Activated T-cell treated with anti-CD3 and anti-CD28 coated beads for 48 hours (primary cell): Measurements from ENCODE around the gene SPATC1L.
"Not testable (repeated sequence)": the region's sequence is repeated elsewhere in the genome, so short reads cannot be mapped to it uniquely, and the experiment has no call there.

Experiments used
- DNase-seq: peaks from one replicate; pipeline ENCODE4 v3.0.0-alpha.2; 2020; ENCODE audit warnings: low read depth

Gene SPATC1L

DNA sequence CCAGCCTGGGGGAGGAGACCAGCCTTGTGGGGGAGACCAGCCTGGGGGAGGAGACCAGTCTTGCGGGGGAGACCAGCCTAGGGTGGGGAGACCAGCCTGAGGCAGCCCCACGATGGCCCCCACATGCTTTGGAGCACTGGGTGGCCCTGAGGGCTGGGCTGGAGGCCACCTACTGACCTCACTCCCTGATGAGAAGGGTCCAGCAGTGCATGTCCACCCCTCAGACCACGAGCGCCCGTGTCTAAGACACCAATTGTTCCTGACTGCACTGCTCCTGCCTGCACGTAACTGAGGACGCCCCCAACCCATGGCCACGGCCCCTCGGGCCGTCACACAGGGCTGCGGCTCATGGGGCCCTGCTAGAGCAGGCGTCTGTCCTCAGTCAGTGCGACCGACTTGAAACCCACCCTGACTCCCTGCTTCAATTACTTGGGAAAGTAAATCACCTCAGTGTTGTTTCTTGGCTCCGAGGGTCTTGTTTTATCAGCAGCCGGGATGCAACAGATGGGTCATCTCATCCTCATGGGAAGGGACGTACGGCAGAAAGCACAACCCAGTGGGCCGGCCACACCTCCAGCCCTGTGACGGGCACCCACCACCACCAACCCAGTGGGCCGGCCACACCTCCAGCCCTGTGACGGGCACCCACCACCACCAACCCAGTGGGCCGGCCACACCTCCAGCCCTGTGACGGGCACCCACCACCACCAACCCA lies at the start of gene SPATC1L:
TSS of gene SPATC1L (minus strand) at position 550 of the 715 bp plus-strand sequence. CDS start 1,643 bp downstream, outside the sequence.
- peak; percentile 46 for DNase-seq

GRCh38 chr21:46229923-46230260 lies 45.6 kb upstream of the SPATC1L start:
- DNase-seq, result no peak

DNA sequence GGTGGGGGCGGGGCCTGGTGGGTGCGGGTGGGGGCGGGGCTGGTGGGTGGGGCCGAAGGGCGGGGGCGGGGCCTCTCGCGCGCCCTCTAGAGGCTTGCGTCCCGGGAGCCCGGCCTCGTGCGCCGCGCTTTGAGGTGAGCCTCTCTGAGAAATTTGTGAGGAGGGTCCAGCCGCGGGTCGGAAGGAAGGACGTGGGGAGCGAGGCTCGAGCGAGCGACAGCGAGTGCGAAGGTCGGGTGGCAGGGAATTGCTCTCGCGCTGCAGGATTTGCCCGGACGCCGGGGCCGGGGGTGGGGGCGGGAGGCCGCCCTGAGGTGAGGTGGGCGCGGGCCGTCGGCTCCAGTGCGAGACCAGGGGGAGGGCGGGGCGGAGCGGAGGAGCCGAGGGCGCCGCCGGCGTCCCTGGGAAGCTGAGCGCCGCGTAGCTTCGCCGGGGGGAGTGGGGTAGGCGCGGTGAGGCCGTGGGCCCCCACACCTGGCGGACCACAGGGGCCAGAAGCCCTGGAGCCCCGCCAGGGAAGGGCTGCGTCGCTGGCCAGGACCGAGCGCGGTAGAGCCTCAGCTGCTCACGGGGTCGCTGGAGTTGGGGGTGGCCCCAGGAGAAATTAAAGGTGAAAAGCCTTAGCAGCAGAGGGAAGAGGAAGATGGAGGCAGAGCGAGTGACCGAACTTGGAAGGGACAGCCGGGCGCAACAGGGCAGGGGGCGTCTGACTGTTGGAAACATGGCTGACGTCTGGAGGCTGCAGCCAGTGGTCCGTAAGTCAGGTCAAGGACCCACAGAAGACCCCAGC lies 45.1 kb upstream of the SPATC1L start:
- no peak for DNase-seq

DNA sequence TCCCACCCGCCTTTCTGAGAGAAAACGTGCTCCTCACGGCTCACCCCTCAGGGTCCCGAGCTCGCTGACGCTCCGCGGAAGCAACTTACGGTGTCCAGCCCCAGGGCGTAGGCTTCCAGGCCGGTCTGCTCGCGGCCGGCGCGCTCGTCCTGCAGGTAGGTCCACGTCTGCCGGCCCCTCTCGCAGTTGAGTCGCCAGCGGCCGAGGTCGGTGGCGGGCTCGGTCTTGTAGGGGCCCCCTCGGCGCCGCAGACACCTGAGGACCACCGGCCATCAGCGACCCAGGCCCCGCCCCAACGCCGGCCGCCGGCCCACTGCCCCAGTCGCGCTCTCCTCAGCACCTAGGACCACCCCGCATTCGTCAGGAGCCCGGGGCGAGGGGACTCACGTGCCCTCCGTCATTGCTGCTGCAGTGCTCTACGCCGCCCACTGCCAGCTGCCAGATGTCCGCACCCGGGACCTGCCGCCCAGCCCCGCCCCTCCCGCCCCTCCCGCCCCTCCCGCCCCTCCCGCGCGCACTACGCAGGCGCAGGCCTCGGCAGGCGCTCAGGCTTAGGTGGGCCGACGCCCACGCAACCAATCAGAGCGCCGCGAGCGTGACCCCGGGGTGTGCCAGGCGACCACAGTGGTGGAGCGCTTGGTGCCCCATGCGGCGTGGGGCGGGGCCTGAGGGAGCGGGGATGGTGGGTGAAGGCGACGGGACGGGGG lies 44.2 kb upstream of the SPATC1L start, which contains the start of gene LSS:
TSS of gene LSS (minus strand) at position 430 of the 707 bp plus-strand sequence. CDS start at position 401, 29 bp downstream.
- DNase-seq, result peak; percentile 95

DNA sequence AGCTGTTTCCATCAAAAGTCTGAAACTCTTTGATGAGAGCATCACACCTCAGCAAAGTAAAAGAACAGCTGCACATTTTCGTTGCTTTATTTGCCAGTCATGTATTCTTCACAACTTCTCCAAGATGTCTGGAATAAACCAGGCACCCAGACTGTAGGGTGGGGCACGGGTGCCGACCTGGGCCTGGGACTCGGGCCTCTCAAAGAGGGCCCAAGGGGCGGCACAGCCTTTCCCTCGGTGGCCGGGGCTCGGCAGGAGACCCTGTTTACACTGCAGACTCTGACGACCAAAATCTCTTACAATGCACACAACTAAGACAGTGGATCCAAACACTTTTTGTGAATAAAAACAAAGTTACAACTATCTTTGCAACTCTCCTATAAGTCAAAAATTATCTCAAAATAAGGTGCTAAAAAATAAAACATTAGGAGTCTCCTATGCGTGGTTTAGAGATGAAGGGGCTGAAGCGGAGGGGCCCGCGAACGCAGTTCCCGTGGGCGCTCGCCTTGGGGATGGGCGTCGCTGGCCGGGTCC lies 43.6 kb upstream of the SPATC1L start:
- DNase-seq, result no peak

DNA sequence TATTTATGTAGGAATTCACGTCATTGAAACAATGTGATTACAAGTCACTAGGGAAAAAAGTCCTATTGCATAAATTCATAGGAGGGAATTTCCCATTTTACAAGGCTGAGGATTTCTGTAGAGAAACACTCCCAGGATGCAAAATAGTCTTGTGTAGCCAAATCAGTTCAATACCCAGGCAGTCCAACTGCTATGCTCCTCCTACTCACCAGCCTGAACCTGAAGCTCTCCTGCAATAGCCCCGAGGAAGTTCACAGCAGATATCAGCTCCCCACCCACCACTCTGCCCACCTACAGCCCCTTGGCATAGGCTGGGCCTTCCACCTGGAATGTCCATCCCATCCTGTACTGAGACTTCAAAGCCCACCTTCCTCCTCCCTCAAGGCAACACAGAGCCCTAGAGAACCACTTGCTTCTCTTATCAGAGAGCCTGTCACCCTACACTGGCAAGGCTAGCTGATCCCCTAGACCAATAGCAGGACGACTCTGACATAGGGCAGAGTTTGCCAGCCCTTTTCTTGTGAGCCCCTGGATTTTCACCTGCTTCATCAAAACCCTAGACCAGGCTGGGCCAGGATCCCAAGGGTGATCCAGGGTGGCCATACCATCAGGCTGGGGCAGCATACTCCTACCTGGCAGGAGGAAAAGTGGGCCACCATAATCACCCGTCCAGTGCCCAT lies 42.8 kb upstream of the SPATC1L start:
- DNase-seq, result no peak

DNA sequence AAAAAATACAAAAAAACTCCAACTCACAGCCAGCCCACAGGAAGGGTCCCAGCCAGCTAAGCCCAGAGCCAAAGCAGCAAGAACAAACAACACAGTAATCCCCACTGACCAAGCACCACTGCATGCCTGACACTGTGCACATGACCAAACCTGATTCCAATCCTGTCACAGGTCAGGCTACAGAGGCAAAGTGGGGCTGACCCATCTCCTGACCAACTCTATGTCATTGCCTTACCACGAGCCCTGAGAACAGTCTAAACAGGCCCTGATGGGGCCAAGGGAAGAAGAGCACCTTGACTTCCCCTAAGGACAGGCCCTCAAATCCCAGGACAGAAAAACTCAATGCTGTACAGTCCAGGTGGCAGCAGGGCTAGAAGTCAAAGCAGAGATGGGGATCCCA lies 41.9 kb upstream of the SPATC1L start:
- DNase-seq, result no peak

- not testable (repeated sequence) for DNase-seq
These were observed 39.4 kb upstream of the SPATC1L start for GRCh38 chr21:46223661-46224060.

DNA sequence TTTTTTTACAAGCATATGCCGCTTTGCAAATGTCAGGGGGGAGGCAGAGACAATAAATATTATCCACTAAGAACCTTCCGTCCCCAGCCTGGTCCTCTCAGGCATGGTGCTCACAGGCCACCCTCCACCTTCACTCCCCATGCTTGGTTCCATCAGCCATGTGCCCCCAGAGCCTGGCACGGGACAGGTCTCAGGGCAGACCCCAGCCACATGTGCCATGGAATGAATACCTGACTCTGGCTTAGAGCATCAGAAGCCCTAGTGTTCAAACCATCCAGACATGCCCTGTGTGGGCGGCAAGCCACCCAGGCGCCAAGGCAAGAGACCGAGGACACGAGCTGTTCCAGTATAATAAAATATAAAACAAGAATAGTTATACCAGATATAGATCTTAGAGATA lies 39.0 kb upstream of the SPATC1L start:
- DNase-seq, result no peak

DNA sequence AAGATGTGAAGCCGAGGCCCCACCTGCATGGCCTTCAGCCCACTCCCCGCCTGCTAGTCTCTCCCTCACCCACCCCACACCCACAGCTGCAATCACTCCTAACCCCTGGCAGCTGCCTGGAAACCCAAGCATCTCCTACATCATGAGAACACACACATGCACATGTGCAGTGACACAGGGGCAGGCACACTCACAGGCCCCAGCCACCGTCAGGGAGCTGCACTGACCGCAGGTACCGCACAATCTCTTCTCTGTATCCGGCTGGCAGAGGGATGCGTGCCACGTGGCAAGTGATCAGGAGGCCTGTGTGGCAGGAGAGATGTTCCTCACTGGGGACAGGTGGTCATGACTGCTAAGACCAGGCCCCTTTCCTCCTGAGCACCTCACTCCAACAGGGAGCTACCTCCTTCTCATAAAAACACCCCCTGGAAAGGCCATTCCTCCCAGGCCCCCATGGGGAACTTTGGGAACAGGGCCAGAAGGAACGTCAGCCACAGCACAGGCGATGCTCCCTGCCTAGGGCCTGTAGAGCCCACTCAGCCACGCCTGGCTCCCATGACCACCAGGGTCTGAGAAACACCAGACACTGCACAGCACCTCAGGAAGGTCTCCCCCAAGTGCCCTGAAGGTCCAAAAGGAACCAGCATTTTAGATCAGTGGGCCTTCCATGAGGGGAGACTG lies 38.3 kb upstream of the SPATC1L start:
- no peak for DNase-seq

GRCh38 chr21:46221664-46222435 lies 37.6 kb upstream of the SPATC1L start:
- no peak for DNase-seq

GRCh38 chr21:46220847-46221246 lies 36.6 kb upstream of the SPATC1L start:
- DNase-seq, result no peak

DNA sequence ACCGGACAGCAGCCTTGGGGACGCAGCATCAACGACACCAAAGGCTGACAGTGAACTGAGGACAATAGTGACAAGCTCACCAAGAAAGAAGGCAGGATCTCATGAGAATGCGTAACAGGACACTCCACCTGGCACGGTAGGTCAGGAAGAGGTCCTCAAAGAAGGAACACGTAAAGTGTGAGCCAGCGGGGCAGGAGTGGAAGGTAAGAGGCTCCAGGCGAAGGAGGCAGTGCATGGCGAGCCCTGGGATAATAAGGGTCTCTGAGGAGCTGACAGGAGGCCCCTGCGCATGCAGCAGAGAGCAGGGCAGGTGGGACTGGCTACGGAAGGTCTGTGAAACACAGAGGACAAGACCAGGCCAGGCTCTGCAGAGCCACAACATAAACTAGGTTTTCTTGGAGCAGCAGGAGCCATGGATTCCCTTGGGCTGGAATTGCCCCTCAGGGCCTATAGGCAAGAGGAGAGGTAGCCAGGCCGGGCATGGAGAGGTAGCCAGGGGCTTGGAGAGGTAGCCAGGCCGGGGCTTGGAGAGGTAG lies 36.1 kb upstream of the SPATC1L start:
- no peak for DNase-seq

DNA sequence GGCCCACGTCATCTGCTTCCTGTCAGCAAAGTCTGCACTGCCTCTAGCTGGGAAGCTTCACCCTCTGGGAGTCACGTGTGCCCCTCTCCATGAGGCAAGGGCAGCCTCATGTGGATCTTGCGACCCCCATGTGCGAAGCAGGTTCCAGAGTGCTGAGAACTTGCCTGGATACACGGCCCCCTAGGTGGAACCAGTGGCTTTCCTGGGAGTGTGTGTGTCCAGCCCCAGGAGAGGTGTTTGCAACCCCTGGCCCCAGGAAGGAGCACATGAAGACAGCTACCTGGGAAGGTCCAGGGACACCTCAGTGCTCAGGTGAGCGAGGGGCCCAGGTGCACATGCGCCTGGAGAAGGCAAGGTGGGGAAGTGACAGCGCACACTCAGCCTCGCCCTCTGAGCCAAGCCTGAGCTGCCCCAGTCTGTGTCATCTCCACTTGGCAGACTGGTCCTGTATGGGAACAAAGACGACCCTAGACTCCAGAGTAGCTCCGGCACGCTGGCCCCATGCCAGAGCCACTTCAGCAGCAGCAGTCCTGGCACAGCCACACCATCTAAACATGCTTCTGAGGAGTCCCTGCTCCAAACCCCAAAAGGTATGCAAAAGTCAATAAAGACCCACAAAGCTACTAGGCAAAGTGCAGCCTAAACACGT lies 35.5 kb upstream of the SPATC1L start:
- DNase-seq, result no peak

GRCh38 chr21:46218906-46219590 lies 34.8 kb upstream of the SPATC1L start:
- DNase-seq, result no peak

DNA sequence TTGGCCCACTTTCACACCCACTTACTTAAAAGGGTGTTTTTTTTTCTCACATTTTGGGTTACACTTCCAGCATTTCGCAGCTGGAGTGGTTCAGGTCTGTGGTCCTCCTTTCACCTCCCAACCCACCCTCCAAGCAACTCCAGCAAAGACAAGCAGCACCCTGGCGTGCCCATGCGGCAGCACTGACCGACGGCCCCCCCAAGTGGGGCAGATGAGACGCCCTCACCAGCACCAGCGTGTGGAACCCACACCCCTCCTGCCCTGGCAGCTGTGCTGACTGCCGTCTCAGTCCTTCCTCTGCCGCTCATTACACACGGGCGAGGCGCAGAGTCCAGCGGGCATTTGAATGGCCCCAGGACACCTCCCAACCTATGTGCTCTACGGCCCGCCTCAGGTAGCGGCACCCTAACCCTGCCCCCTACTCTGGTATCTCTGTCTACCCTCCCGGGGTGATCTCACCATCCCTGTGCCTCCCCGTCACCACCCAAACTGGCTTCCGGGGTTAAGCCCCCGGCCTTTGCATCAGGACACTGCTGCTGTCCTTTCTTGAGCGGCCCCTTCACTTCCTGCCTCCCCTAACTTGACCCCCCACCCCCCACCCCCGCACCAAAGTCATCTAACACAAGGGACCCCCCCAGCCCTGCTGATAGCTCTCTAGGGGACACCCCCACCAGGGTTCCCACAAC lies 33.4 kb upstream of the SPATC1L start:
- DNase-seq, result no peak

- DNase-seq, result no peak
These were observed 32.0 kb upstream of the SPATC1L start for GRCh38 chr21:46216132-46216747.
